ENCODE results near the gene CFAP299.

DNA sequence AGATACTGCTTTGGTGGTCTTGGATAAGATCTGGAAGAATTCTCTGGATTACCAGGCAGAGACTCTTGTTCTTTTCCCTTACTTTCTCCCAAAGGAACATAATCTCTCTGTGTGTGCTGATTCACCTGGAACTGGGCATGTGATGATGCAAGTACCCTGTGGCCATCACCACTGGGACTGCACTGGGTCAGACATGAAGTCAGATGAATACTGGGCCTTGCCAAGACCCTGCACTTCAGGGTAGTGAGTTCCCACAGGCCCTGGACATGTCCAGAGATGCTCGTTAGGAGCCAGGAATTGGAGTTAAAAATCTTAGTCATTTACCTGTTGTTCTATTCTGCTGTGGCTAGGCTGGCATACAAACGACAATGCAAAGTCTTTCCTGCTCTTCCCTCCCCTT is 404.8 kb downstream of the CFAP299 start:
- no peak for TF ChIP-seq CTCF (IDR thresholded peaks at IDR 0.05)
- TF ChIP-seq POLR2A (IDR thresholded peaks at IDR 0.05), result no peak

Data from right lobe of liver (tissue), 4 donors.